ENCODE data around the gene TACR2.
A peak's percentile ranks its signal among the peaks of the same experiment; 100 is the strongest.

TACR2 gene

GRCh38 chr10:69425041-69425440, 8.3 kb upstream of the TACR2 start:
- no peak for TF ChIP-seq TAF1 (IDR thresholded peaks at IDR 0.05; ENCODE audit: borderline replicate concordance, insufficient read depth, low read length)
- peak; percentile 50 for TF ChIP-seq POLR2AphosphoS5 (IDR thresholded peaks at IDR 0.05; ENCODE audit: low read depth, low read length)
- 0 out of 4 replicates have a peak, but pooled peaks of 1 of the 2 experiments have one; percentile 32 for TF ChIP-seq REST (IDR thresholded peaks at IDR 0.05; ENCODE audit: insufficient read depth in 1 of 2, low read depth in 2 of 2, low read length in 2 of 2)

- TF ChIP-seq POLR2AphosphoS5 (IDR thresholded peaks at IDR 0.05; ENCODE audit: low read depth, low read length) (no peak), TAF1 (IDR thresholded peaks at IDR 0.05; ENCODE audit: borderline replicate concordance, insufficient read depth, low read length) (no peak), SIN3A (IDR thresholded peaks at IDR 0.05; ENCODE audit: borderline replicate concordance, insufficient read depth, low read length) (no peak), FOXP2 (optimal IDR thresholded peaks at IDR 0.05; ENCODE audit: borderline replicate concordance, extremely low read depth, extremely low read length, insufficient read depth) (no peak), REST (IDR thresholded peaks at IDR 0.05; ENCODE audit: insufficient read depth in 1 of 2, low read depth in 2 of 2, low read length in 2 of 2) (no peak)
Observed at GRCh38 chr10:69422676-69423075, 6.0 kb upstream of the TACR2 start.

- TF ChIP-seq FOXP2 (optimal IDR thresholded peaks at IDR 0.05; ENCODE audit: borderline replicate concordance, extremely low read depth, extremely low read length, insufficient read depth) (no peak), REST (IDR thresholded peaks at IDR 0.05; ENCODE audit: insufficient read depth in 1 of 2, low read depth in 2 of 2, low read length in 2 of 2) (no peak), TAF1 (IDR thresholded peaks at IDR 0.05; ENCODE audit: borderline replicate concordance, insufficient read depth, low read length) (no peak), SIN3A (IDR thresholded peaks at IDR 0.05; ENCODE audit: borderline replicate concordance, insufficient read depth, low read length) (no peak), POLR2AphosphoS5 (IDR thresholded peaks at IDR 0.05; ENCODE audit: low read depth, low read length) (no peak)
Observed at GRCh38 chr10:69421611-69422308, 5.0 kb upstream of the TACR2 start.

GRCh38 chr10:69419744-69420126, 3.0 kb upstream of the TACR2 start:
- TF ChIP-seq REST (IDR thresholded peaks at IDR 0.05; ENCODE audit: insufficient read depth in 1 of 2, low read depth in 2 of 2, low read length in 2 of 2) (no peak), FOXP2 (optimal IDR thresholded peaks at IDR 0.05; ENCODE audit: borderline replicate concordance, extremely low read depth, extremely low read length, insufficient read depth) (no peak), TAF1 (IDR thresholded peaks at IDR 0.05; ENCODE audit: borderline replicate concordance, insufficient read depth, low read length) (no peak), SIN3A (IDR thresholded peaks at IDR 0.05; ENCODE audit: borderline replicate concordance, insufficient read depth, low read length) (no peak), POLR2AphosphoS5 (IDR thresholded peaks at IDR 0.05; ENCODE audit: low read depth, low read length) (no peak)

All from PFSK-1 (cell line).